HepG2 (cell line): ENCODE measurements around the gene TCF3. TPM values are rescaled to one million over a fixed set of nuclear protein-coding genes. Genes with fewer than 3 reads are reported as not detected.
A peak's percentile ranks its signal among the peaks of the same experiment; 100 is the strongest.

Experiments used
- ATF2 ChIP-seq: sonication (generic); formaldehyde crosslinking; IDR thresholded peaks from 2 replicates; pipeline ENCODE4 v1.4.0; 2020; ENCODE audit warnings: missing genetic modification reagents
- CTCF ChIP-seq: sonication (generic); formaldehyde crosslinking; IDR thresholded peaks from 2 replicates; pipeline ENCODE4 v1.5.0; 2020; ENCODE audit warnings: mild to moderate bottlenecking, missing genetic modification reagents, moderate library complexity
- EED ChIP-seq: sonication (generic); formaldehyde crosslinking; IDR thresholded peaks from 2 replicates; pipeline ENCODE4 v1.5.0; 2020; ENCODE audit warnings: mild to moderate bottlenecking, missing genetic modification reagents
- HMGA1 ChIP-seq: sonication (generic); formaldehyde crosslinking; conservative IDR thresholded peaks from 2 replicates; pipeline ENCODE4 v1.4.0; 2020; ENCODE audit warnings: missing genetic modification reagents
- IRX3 ChIP-seq: sonication (generic); formaldehyde crosslinking; IDR thresholded peaks from 2 replicates; pipeline ENCODE4 v1.8.1; 2023; ENCODE audit warnings: mild to moderate bottlenecking, low read depth, missing genetic modification reagents, borderline replicate concordance
- KLF16 ChIP-seq, 2 experiments: sonication (generic) in 1 of 2; formaldehyde crosslinking in 1 of 2; IDR thresholded peaks; 2 replicates each; pipeline versions ENCODE4 v1.6.1 to v1.8.0; 2016 to 2023; ENCODE audit warnings: missing genetic modification reagents in 2 of 2, missing compliant biosample characterization in 1 of 2
- NFE2 ChIP-seq: sonication (generic); formaldehyde crosslinking; IDR thresholded peaks from 2 replicates; pipeline ENCODE4 v1.4.0; 2020; ENCODE audit warnings: missing genetic modification reagents
- PRDM15 ChIP-seq: sonication (generic); formaldehyde crosslinking; IDR thresholded peaks from 2 replicates; pipeline ENCODE4 v1.4.0; 2020; ENCODE audit warnings: missing genetic modification reagents
- REST ChIP-seq, 2 experiments: IDR thresholded peaks; 2 replicates each; pipeline ENCODE4 v1.6.1; 2011 to 2012; ENCODE audit warnings: low read length in 2 of 2, borderline replicate concordance in 1 of 2, low read depth in 1 of 2, mild to moderate bottlenecking in 1 of 2, moderate library complexity in 1 of 2
- SMARCE1 ChIP-seq: fragments of 450-650 bp; IDR thresholded peaks from 2 replicates; pipeline ENCODE4 v1.6.1; 2017; ENCODE audit warnings: borderline replicate concordance
- SP5 ChIP-seq: IDR thresholded peaks from 2 replicates; pipeline ENCODE4 v1.6.1; 2016; ENCODE audit warnings: low read depth, borderline replicate concordance
- ZBTB25 ChIP-seq: IDR thresholded peaks from 2 replicates; pipeline ENCODE4 v1.6.1; 2018; ENCODE audit warnings: missing genetic modification reagents
- ZNF205 ChIP-seq: IDR thresholded peaks from 2 replicates; pipeline ENCODE4 v1.6.1; 2018; ENCODE audit warnings: missing biosample characterization, missing genetic modification reagents
- ZNF709 ChIP-seq: sonication (generic); formaldehyde crosslinking; IDR thresholded peaks from 2 replicates; pipeline ENCODE4 v1.5.0; 2020; ENCODE audit warnings: mild to moderate bottlenecking, missing genetic modification reagents
- ZNF724P ChIP-seq: sonication (generic); formaldehyde crosslinking; IDR thresholded peaks from 2 replicates; pipeline ENCODE4 v1.8.0; 2022; ENCODE audit warnings: missing genetic modification reagents, borderline replicate concordance
- ZNF761 ChIP-seq: sonication (generic); formaldehyde crosslinking; conservative IDR thresholded peaks from 2 replicates; pipeline ENCODE4 v1.4.0; 2020; ENCODE audit warnings: mild to moderate bottlenecking, missing genetic modification reagents
- polyA plus RNA-seq, 8 experiments: library from polyadenylated mRNA; depleted of rRNA in 3 of 8; stranded (reverse) in 7 of 8; unstranded in 1 of 8; fragments of >200 nt; fragmentation: Illumina TruSeq in 4 of 8; extraction: Trizol in 4 of 8; gene quantifications; 2 replicates each; pipeline versions ENCODE4 v1.2.1 to v1.2.3, GENCODE V29; 2011 to 2016; ENCODE audit warnings: low read depth in 4 of 8, missing spikeins in 1 of 8, mixed read lengths in 1 of 8; ENCODE audit not compliant: insufficient read depth in 1 of 8
- total RNA-seq, 5 experiments: library from RNA; depleted of rRNA; stranded (reverse); fragments of >200 nt; fragmentation: Illumina TruSeq; extraction: Trizol; gene quantifications; 2 replicates each; pipeline ENCODE4 v1.2.3, GENCODE V29; 2016; ENCODE audit warnings: low read depth in 1 of 5

Gene TCF3
- total and polyA plus RNA-seq, 2 of the 13 experiments (the other 11 are each of a cell fraction or from before 2014, with no cell fraction given), result 51.4 to 53.2 TPM

GRCh38 chr19:1605236-1606137, 46.9 kb downstream of the TCF3 start, which contains the start of gene UQCR11 (continued):
- TF ChIP-seq PRDM15 (CRISPR knock-in tag) (no peak), ZBTB25 (CRISPR knock-in tag) (peak; percentile 48; the same call in 1 of the 2 replicates), ZNF761 (CRISPR knock-in tag) (no peak), HMGA1 (no peak), ZNF724P (CRISPR knock-in tag) (peak; percentile 73; the same call in 1 of the 2 replicates), NFE2 (CRISPR knock-in tag) (no peak), KLF16 (CRISPR knock-in tag; IDR thresholded peaks at IDR 0.05) (peak in 1 of 2 experiments; percentile 53; a peak in 2 of 4 replicates), ZNF205 (CRISPR knock-in tag) (peak; percentile 36; the same call in 1 of the 2 replicates), EED (CRISPR knock-in tag) (no peak; the same call in 1 of the 2 replicates), SMARCE1 (no peak), ZNF709 (CRISPR knock-in tag) (peak; percentile 67), REST (IDR thresholded peaks at IDR 0.05; ENCODE audit: borderline replicate concordance in 1 of 2, low read depth in 1 of 2, low read length in 2 of 2) (0 out of 4 replicates have a peak, but pooled peaks of 1 of the 2 experiments have one; percentile 7), ATF2 (CRISPR knock-in tag) (peak; percentile 56), IRX3 (CRISPR knock-in tag) (no peak), SP5 (0 out of 2 replicates have a peak, but pooled peaks have one; percentile 61), CTCF (CRISPR knock-in tag) (peak; percentile 87)
